Kidney (tissue), 14 donors: Measurements from ENCODE around the gene F12. TPM values are rescaled to one million over a fixed set of nuclear protein-coding genes. Genes with fewer than 3 reads are reported as not detected.

Experiments
- DNase-seq, 5 donors: peaks; one replicate each; pipeline ENCODE4 v3.0.0-alpha.2; 2013 to 2020
- FAIRE-seq: peaks from 2 replicates; lab custom pipeline; 2012; peaks lifted over from hg19 to GRCh38; lab: Jason Lieb, UNC
- H3K27ac ChIP-seq, 2 donors: one replicate each; pipeline ENCODE4 v1.7.0; 2013; ENCODE audit warnings: low read depth in 2 of 2, low read length in 2 of 2, inconsistent platforms in 1 of 2
- H3K27me3 ChIP-seq: one replicate; pipeline ENCODE4 v1.7.1; 2013; ENCODE audit warnings: low read length, inconsistent platforms; ENCODE audit not compliant: control insufficient read depth, insufficient read depth
- H3K36me3 ChIP-seq, 3 donors: one replicate each; pipeline versions ENCODE4 v1.7.0 to v1.7.1; 2013; ENCODE audit warnings: low read length in 3 of 3, control low read depth in 1 of 3, inconsistent platforms in 1 of 3; ENCODE audit not compliant: insufficient read depth in 3 of 3, control insufficient read depth in 2 of 3
- H3K4me1 ChIP-seq, 3 donors: one replicate each; pipeline versions ENCODE4 v1.7.0 to v1.7.1; 2013; ENCODE audit warnings: low read length in 3 of 3, inconsistent platforms in 1 of 3, low read depth in 1 of 3; ENCODE audit not compliant: control insufficient read depth in 2 of 3, insufficient read depth in 2 of 3
- H3K4me3 ChIP-seq, 3 donors: one replicate each; pipeline versions ENCODE4 v1.7.0 to v1.8.1; 2013; ENCODE audit warnings: low read length in 3 of 3, control low read depth in 1 of 3, inconsistent platforms in 1 of 3
- H3K9ac ChIP-seq, 3 donors: one replicate each; pipeline versions ENCODE4 v1.7.0 to v1.7.1; 2013; ENCODE audit warnings: low read length in 3 of 3, control low read depth in 1 of 3, inconsistent platforms in 1 of 3
- H3K9me3 ChIP-seq, 3 donors: one replicate each; pipeline versions ENCODE4 v1.7.0 to v1.7.1; 2013; ENCODE audit warnings: low read length in 3 of 3, control low read depth in 1 of 3, inconsistent platforms in 1 of 3; ENCODE audit not compliant: control insufficient read depth in 2 of 3, insufficient read depth in 1 of 3
- CTCF ChIP-seq: IDR thresholded peaks from 3 replicates; pipeline ENCODE4 v1.5.1; 2012; ENCODE audit warnings: mild to moderate bottlenecking, moderate library complexity, borderline replicate concordance; ENCODE audit not compliant: insufficient read depth; ENCODE audit errors: extremely low read depth
- intact Hi-C: fragments of 100-400 bp; cut with DNase I; formaldehyde crosslinking; loops from one replicate; pipeline ENCODE4 v1.11.1; 2022
- polyA plus RNA-seq: library from polyadenylated mRNA; stranded (reverse); fragments of 350-450 nt; fragmentation: Illumina TruSeq; extraction: RNeasy Lipid Tissue Mini Kit (QIAGEN cat#74804); gene quantifications from one replicate; pipeline ENCODE4 v1.2.3, GENCODE V29; 2014; ENCODE audit warnings: low read depth, low replicate concordance; ENCODE audit not compliant: insufficient read depth
- total RNA-seq: library from RNA; stranded (reverse); fragmentation: NEBNext Ultra II Directional; extraction: Animal tissue kit (Norgen Biotek cat#: 25700); gene quantifications from one replicate; pipeline ENCODE4 v1.2.1, GENCODE V29; 2021
- donor health status: control.
- donor health status: control.
- donor health status: control.
- donor health status: control.
- donor health status: control.
- donor health status: DM: yes; HTN: yes; CAD: no.
- donor health status: Normal renal cell carcinoma (clear cell type).

The F12 gene
- total and polyA plus RNA-seq, 2 donors from 2014 or later: 3.1 to 4.2 TPM

GRCh38 chr5:177452688-177453638 lies 43.6 kb upstream of the F12 start:
- intact Hi-C loops: loop anchor here (5.0 kb wide), 1 partner anchor 46 kb away; the partner anchor contains the start of gene F12
- FAIRE-seq: no peak
- H3K36me3 ChIP-seq: no peaks in the 10 kb centered on the region

GRCh38 chr5:177450667-177451424 lies 41.5 kb upstream of the F12 start:
- Histone ChIP-seq H3K9me3 (no peaks in the 10 kb centered on the region), H3K9ac (no peak overlapping the region), H3K4me1 (peaks cover 0 to 24% (median 6%) of the 10 kb centered on the region in 3 donors), H3K27me3 (no peaks in the 10 kb centered on the region), H3K36me3 (no peaks in the 10 kb centered on the region), H3K27ac (no peak overlapping the region), H3K4me3 (no peak overlapping the region)
- DNase-seq (no peak), FAIRE-seq (no peak)
- TF ChIP-seq CTCF: no peak
- intact Hi-C loops: loop anchor here (5.0 kb wide), 1 partner anchor 44 kb away; the partner anchor contains the start of gene F12

More at GRCh38 chr5:177452688-177453638, 43.6 kb upstream of the F12 start:
- Histone ChIP-seq H3K4me3 (no peak overlapping the region), H3K4me1 (peaks cover 0 to 14% (median 0%) of the 10 kb centered on the region in 3 donors), H3K9ac (no peak overlapping the region), H3K27ac (no peak overlapping the region), H3K9me3 (no peaks in the 10 kb centered on the region), H3K27me3 (no peaks in the 10 kb centered on the region)
- TF ChIP-seq CTCF: no peak
- no peak for DNase-seq

- peaks cover 0 to 18% (median 6%) of the 10 kb centered on the region in 3 donors for H3K4me1 ChIP-seq
- no peaks in the 10 kb centered on the region for H3K9me3 ChIP-seq
- no peak overlapping the region for H3K9ac ChIP-seq
- H3K36me3 ChIP-seq: no peaks in the 10 kb centered on the region
- TF ChIP-seq CTCF: no peak
- FAIRE-seq (no peak), DNase-seq (no peak)
- no peak overlapping the region for H3K27ac ChIP-seq
- no peak overlapping the region for H3K4me3 ChIP-seq
- no peaks in the 10 kb centered on the region for H3K27me3 ChIP-seq
- intact Hi-C loops: loop anchor here (5.0 kb wide), 1 partner anchor 42 kb away; the partner anchor contains the start of gene F12
Observed at GRCh38 chr5:177449140-177450061, 40.0 kb upstream of the F12 start.
